Keratinocyte (primary cell): Measurements from ENCODE around the gene IRF1. TPM values are rescaled to one million over a fixed set of nuclear protein-coding genes. Genes with fewer than 3 reads are reported as not detected.

Source experiments
- DNase-seq: peaks from one replicate; pipeline ENCODE4 v3.0.0-alpha.2; 2011; ENCODE audit warnings: low read depth, missing footprints, low spot score
- FAIRE-seq: peaks from 2 replicates; lab custom pipeline; 2011; peaks lifted over from hg19 to GRCh38; lab: Jason Lieb, UNC
- H2AFZ ChIP-seq: 2 replicates; pipeline ENCODE4 v1.6.0; 2012; ENCODE audit warnings: low read length, control low read depth, inconsistent platforms; ENCODE audit not compliant: control insufficient read depth
- H3K27ac ChIP-seq: 2 replicates; pipeline ENCODE4 v1.5.1; 2011; ENCODE audit warnings: low read length; ENCODE audit not compliant: control insufficient read depth, insufficient read depth
- H3K27me3 ChIP-seq: 3 replicates; pipeline ENCODE4 v1.6.0; 2011; ENCODE audit warnings: low read length; ENCODE audit not compliant: control insufficient read depth, insufficient read depth; ENCODE audit errors: extremely low read depth
- H3K36me3 ChIP-seq, 2 experiments: 2 replicates in 1 of 2; 3 replicates in 1 of 2; pipeline ENCODE4 v1.5.1; 2011; ENCODE audit warnings: low read length in 2 of 2, mild to moderate bottlenecking in 1 of 2; ENCODE audit not compliant: control insufficient read depth in 2 of 2, insufficient read depth in 2 of 2; ENCODE audit errors: extremely low read depth in 1 of 2
- H3K4me1 ChIP-seq: 3 replicates; pipeline ENCODE4 v1.5.1; 2011; ENCODE audit warnings: low read length; ENCODE audit not compliant: control insufficient read depth, insufficient read depth; ENCODE audit errors: extremely low read depth
- H3K4me2 ChIP-seq: 3 replicates; pipeline ENCODE4 v1.6.0; 2011; ENCODE audit warnings: low read depth, low read length; ENCODE audit not compliant: control insufficient read depth, insufficient read depth; ENCODE audit errors: extremely low read depth
- H3K4me3 ChIP-seq, 3 experiments: fragments of 200-600 bp in 1 of 3; sonication (generic) in 1 of 3; 2 replicates in 2 of 3; 3 replicates in 1 of 3; pipeline ENCODE4 v1.5.1; 2011 to 2016; ENCODE audit warnings: low read length in 3 of 3, mild to moderate bottlenecking in 3 of 3, control low read depth in 2 of 3, inconsistent platforms in 1 of 3, low read depth in 1 of 3, mixed read lengths in 1 of 3, mixed run types in 1 of 3, moderate library complexity in 1 of 3; ENCODE audit not compliant: control insufficient read depth in 2 of 3, insufficient read depth in 2 of 3; ENCODE audit errors: extremely low read depth in 1 of 3
- H3K79me2 ChIP-seq: 2 replicates; pipeline ENCODE4 v1.6.0; 2012; ENCODE audit warnings: low read length; ENCODE audit not compliant: control insufficient read depth, insufficient read depth
- H3K9ac ChIP-seq: 3 replicates; pipeline ENCODE4 v1.6.0; 2011; ENCODE audit warnings: low read length; ENCODE audit not compliant: control insufficient read depth, insufficient read depth; ENCODE audit errors: extremely low read depth
- H3K9me1 ChIP-seq: 3 replicates; pipeline ENCODE4 v1.6.0; 2011; ENCODE audit warnings: low read length; ENCODE audit not compliant: control insufficient read depth, insufficient read depth; ENCODE audit errors: extremely low read depth
- H3K9me3 ChIP-seq: 2 replicates; pipeline ENCODE4 v1.5.1; 2012; ENCODE audit warnings: low read depth, low read length; ENCODE audit not compliant: control insufficient read depth
- H4K20me1 ChIP-seq: 3 replicates; pipeline ENCODE4 v1.6.0; 2011; ENCODE audit warnings: low read length; ENCODE audit not compliant: control insufficient read depth, insufficient read depth; ENCODE audit errors: extremely low read depth
- CTCF ChIP-seq, 3 experiments: IDR thresholded peaks in 1 of 3; conservative IDR thresholded peaks in 1 of 3; optimal IDR thresholded peaks in 1 of 3; 2 replicates in 2 of 3; 3 replicates in 1 of 3; pipeline versions ENCODE3 to v1.5.1; 2011; ENCODE audit warnings: low read length in 3 of 3, mild to moderate bottlenecking in 3 of 3, moderate library complexity in 2 of 3, control low read depth in 1 of 3, inconsistent platforms in 1 of 3; ENCODE audit not compliant: insufficient read depth in 2 of 3; ENCODE audit errors: extremely low read depth in 1 of 3
- EZH2 ChIP-seq: IDR thresholded peaks from one replicate; pipeline ENCODE4 v1.6.1; 2012; ENCODE audit warnings: inconsistent platforms, mild to moderate bottlenecking, low read length, moderate library complexity
- dilution Hi-C: fragments of 300-500 bp; cut with MboI; formaldehyde crosslinking; loops from one replicate; pipeline ENCODE4 v1.7.0; 2020; ENCODE audit warnings: low sequenced_read_pairs; ENCODE audit not compliant: extremely low pct_ligation_motif_present
- polyA plus RNA-seq, 5 experiments: library from polyadenylated mRNA; depleted of rRNA in 3 of 5; stranded (reverse) in 3 of 5; stranded (forward) in 1 of 5; unstranded in 1 of 5; fragments of >200 nt; gene quantifications; 1 replicate in 1 of 5; 2 replicates in 3 of 5; 3 replicates in 1 of 5; pipeline versions ENCODE4 v1.2.1 to v1.2.3, GENCODE V29; 2011 to 2012; ENCODE audit warnings: missing spikeins in 2 of 5, low read depth in 1 of 5, low replicate concordance in 1 of 5

Gene IRF1
- polyA plus RNA-seq, 1 donor (not counting 4 experiments of a cell fraction or from before 2014, with no cell fraction given) = 6.2 TPM

DNA sequence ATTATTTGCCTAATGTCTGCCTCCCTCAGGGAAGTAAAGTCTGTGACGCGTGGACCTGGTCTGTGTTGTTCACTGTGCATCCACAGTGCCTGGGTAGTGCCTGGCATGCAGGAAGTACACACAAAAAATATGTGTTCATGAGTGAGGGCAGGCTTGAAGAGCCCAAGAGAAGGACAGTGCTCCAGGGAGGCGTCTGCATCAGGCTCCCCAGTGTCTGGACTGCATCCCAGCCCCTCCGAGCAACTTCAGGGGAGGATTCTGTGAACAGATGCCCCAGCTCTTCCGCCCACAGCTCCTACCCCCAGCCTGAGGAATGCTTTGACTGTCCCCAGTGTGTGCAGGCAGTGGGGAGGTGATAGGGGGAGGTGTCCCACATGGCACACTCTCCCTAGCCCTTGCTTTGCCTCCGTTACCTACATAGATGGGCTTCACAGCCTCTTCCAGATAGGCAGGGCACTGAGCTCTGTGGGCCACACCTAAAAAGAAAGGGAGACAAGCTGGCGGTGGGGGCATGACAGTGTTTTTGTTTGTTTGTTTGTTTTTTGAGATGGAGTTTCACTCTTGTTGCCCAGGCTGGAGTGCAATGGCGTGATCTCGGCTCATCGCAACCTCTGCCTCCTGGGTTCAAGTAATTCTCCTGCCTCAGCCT is 25.4 kb downstream of the IRF1 start:
- peak overlapping the region in 1 of 3 experiments; percentile 1 for H3K4me3 ChIP-seq
- peak overlapping the region; percentile 68 for H3K27ac ChIP-seq
- H3K27me3 ChIP-seq = no peaks in the 10 kb centered on the region
- FAIRE-seq = peak; percentile 41
- peak overlapping the region; percentile 69 for H2AFZ ChIP-seq
- H3K9me3 ChIP-seq = no peaks in the 10 kb centered on the region
- H3K4me2 ChIP-seq = peak overlapping the region; percentile 86
- DNase-seq = no peak
- no peaks in the 10 kb centered on the region for H4K20me1 ChIP-seq
- TF ChIP-seq CTCF (optimal IDR thresholded peaks at IDR 0.05 in 1 of 3, IDR thresholded peaks at IDR 0.05 in 1 of 3, conservative IDR thresholded peaks at IDR 0.05 in 1 of 3; ENCODE audit: extremely low read depth in 1 of 3, insufficient read depth in 2 of 3, low read length in 3 of 3) = no peak
- no peak for TF ChIP-seq EZH2
- H3K36me3 ChIP-seq = no peaks in the 10 kb centered on the region
- peak overlapping the region; percentile 54 for H3K9ac ChIP-seq
- peaks cover 41% of the 10 kb centered on the region for H3K4me1 ChIP-seq
- H3K9me1 ChIP-seq = no peaks in the 10 kb centered on the region
- no peaks in the 10 kb centered on the region for H3K79me2 ChIP-seq
- dilution Hi-C loops = no loop called here

DNA sequence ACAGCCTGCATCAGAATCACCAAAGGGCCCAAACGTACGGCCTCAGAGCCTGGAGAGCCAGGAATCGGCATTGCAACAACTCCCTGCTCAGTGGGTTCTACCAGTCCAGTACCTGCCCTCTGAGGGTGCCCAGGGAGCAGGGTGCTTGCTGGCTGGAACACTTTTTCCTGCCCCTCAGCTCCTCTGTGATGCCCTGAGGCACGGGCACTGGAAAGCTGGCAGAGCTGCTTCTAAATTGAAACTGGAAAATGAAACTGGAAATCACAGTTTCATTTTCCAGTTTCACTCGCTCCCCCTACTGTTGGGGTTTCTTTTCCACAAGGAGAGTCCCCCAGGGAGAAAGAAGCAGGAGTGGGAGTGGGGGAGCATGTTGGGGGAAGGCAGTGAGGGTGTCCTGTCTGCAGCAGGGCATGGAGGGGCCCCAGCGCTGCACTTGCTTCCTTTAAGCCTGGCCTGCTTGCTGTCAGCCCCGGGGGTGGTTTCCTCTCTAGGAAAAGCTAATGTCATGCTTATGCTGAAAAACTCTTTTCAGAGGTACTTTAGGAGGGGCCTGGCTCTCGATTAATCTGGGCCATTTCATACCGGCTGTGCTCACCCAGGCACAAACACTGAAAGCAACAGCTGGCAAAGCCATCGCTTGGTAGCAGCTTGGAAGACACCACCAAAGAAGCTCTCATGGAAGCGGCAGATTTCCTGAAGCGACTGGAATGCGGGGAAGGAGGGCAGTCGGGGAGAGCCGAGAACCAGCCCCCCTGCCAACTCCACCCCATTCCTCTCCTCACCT is 26.2 kb downstream of the IRF1 start:
- no peaks in the 10 kb centered on the region for H4K20me1 ChIP-seq
- no peaks in the 10 kb centered on the region for H3K9me1 ChIP-seq
- H3K9ac ChIP-seq = peak overlapping the region; percentile 54
- peak overlapping the region; percentile 68 for H3K27ac ChIP-seq
- peak overlapping the region; percentile 86 for H3K4me2 ChIP-seq
- DNase-seq (no peak), FAIRE-seq (peak; percentile 36)
- no peaks in the 10 kb centered on the region for H3K27me3 ChIP-seq
- H3K4me3 ChIP-seq = peak overlapping the region in 2 of 3 experiments; percentile 43 to 48
- no peaks in the 10 kb centered on the region for H3K36me3 ChIP-seq
- H3K9me3 ChIP-seq = no peaks in the 10 kb centered on the region
- H2AFZ ChIP-seq = peak overlapping the region; percentile 69
- dilution Hi-C loops = no loop called here
- no peaks in the 10 kb centered on the region for H3K79me2 ChIP-seq
- H3K4me1 ChIP-seq = peaks cover 50% of the 10 kb centered on the region
- no peak for TF ChIP-seq EZH2
- peak in 1 of 3 experiments; percentile 14 for TF ChIP-seq CTCF (optimal IDR thresholded peaks at IDR 0.05 in 1 of 3, IDR thresholded peaks at IDR 0.05 in 1 of 3, conservative IDR thresholded peaks at IDR 0.05 in 1 of 3; ENCODE audit: extremely low read depth in 1 of 3, insufficient read depth in 2 of 3, low read length in 3 of 3)
